GM12865 (cell line): ENCODE results near the gene LRRIQ4.

Experiments used
- DNase-seq: peaks from one replicate; pipeline ENCODE4 v3.0.0; 2010; ENCODE audit warnings: low read depth
- H3K4me3 ChIP-seq: 2 replicates; pipeline ENCODE4 v1.5.1; 2011; ENCODE audit warnings: mild to moderate bottlenecking, low read depth, low read length, control low read depth
- CTCF ChIP-seq: IDR thresholded peaks from 2 replicates; pipeline ENCODE4 v1.5.1; 2011; ENCODE audit warnings: low read length, control low read depth, low read depth, inconsistent platforms; ENCODE audit not compliant: insufficient read depth; ENCODE audit errors: missing control alignments

The LRRIQ4 gene

GRCh38 chr3:169867584-169868210 lies 55.0 kb downstream of the LRRIQ4 start:
- TF ChIP-seq CTCF, result no peak
- DNase-seq, result no peak

GRCh38 chr3:169868369-169868768 lies 55.7 kb downstream of the LRRIQ4 start:
- no peak for TF ChIP-seq CTCF
- no peak overlapping the region for H3K4me3 ChIP-seq
- DNase-seq, result no peak

More at GRCh38 chr3:169867584-169868210, 55.0 kb downstream of the LRRIQ4 start:
- no peak overlapping the region for H3K4me3 ChIP-seq

DNA sequence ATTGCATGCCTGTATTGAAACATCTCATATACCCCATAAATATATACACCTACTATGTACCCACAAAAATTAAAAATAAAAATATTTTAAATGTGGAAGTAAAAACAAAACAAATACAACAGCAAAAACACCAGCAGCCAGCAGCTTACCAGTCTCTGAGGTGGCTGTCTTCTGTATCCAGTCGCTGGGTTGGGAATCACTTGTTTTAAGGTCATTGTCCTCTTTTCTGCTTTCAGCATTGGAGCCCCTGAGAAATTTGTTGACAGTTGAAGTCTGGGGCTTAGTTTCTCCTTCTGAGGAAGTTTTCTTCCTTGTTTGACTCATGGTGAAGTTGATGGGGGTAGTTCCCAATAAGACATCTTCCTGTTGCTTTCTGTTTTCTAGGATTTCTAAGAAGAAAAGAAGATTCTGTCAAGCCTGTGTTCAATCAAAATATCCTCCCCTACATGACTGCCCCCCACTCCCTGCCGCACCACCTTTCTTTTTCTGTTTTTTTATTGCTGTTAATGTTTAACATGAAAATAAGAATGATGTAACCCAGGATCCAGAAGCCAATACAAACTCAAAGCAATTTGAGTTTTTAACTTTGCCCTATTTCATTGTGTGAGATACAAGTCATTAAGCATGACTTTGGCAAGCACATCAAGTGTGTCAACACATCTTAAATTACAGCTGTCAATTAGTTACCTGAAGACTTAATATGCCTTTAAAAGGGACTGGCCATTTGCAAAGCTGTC lies 57.0 kb downstream of the LRRIQ4 start, which contains the start of gene LRRC31:
LRRC31 (minus strand) TSS at position 452 of the 737 bp plus-strand sequence; CDS start at position 324, 128 bp downstream.
- DNase-seq, result no peak
- TF ChIP-seq CTCF, result no peak
- no peak within 1 kb of the TSS for H3K4me3 ChIP-seq

GRCh38 chr3:169871129-169871886 lies 58.6 kb downstream of the LRRIQ4 start:
- DNase-seq, result peak; percentile 53
- no peak overlapping the region for H3K4me3 ChIP-seq
- no peak for TF ChIP-seq CTCF

DNA sequence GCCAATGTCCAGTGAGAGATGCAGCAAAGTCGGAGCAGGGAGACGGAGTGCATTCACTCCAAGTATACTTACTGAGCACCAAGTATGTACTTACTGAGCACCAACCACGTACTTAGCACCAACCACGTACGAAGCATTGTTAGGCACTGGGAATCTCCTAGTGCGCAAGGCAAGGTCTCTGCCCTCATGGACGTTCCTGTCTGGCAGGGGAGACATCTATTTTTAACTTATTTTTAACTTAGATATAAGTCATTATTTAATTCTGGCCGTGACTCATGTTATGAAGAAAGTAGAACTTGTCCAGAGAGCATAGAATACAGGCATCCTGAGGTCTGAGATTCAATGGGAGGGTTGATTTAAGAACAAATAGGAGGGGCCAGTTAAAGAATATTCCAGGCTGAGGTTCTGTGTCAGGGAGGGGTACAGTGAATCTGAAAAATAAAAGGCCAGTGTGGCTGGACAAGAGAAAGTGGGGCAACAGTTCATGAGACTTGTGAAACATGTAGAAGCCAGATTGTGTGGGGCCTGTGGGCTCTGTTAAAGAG lies 66.4 kb downstream of the LRRIQ4 start:
- TF ChIP-seq CTCF, result no peak
- no peak for DNase-seq
- no peak overlapping the region for H3K4me3 ChIP-seq

GRCh38 chr3:169879845-169880575 lies 67.3 kb downstream of the LRRIQ4 start:
- TF ChIP-seq CTCF, result no peak
- no peak for DNase-seq
- H3K4me3 ChIP-seq, result no peak overlapping the region
